LNCaP clone FGC (cell line): ENCODE measurements around the gene PRKCE.

ENCODE experiments used
- DNase-seq: peaks from one replicate; pipeline ENCODE4 v3.0.0-alpha.2; 2011; ENCODE audit warnings: low read depth
- H3K4me3 ChIP-seq: 2 replicates; pipeline ENCODE4 v1.5.1; 2011; ENCODE audit warnings: mild to moderate bottlenecking, low read depth, low read length, control low read depth
- TF ChIP-seq, protein P1 (sequence below): IDR thresholded peaks from 2 replicates; pipeline ENCODE4 v1.5.1; 2012; ENCODE audit warnings: mild to moderate bottlenecking; ENCODE audit not compliant: control insufficient read depth, insufficient read depth; ENCODE audit errors: extremely low read depth

The PRKCE gene

GRCh38 chr2:45957533-45958227 is 306.2 kb downstream of the PRKCE start:
- TF ChIP-seq, protein P1, sequence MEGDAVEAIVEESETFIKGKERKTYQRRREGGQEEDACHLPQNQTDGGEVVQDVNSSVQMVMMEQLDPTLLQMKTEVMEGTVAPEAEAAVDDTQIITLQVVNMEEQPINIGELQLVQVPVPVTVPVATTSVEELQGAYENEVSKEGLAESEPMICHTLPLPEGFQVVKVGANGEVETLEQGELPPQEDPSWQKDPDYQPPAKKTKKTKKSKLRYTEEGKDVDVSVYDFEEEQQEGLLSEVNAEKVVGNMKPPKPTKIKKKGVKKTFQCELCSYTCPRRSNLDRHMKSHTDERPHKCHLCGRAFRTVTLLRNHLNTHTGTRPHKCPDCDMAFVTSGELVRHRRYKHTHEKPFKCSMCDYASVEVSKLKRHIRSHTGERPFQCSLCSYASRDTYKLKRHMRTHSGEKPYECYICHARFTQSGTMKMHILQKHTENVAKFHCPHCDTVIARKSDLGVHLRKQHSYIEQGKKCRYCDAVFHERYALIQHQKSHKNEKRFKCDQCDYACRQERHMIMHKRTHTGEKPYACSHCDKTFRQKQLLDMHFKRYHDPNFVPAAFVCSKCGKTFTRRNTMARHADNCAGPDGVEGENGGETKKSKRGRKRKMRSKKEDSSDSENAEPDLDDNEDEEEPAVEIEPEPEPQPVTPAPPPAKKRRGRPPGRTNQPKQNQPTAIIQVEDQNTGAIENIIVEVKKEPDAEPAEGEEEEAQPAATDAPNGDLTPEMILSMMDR: no peak
- H3K4me3 ChIP-seq: no peak overlapping the region
- no peak for DNase-seq

DNA sequence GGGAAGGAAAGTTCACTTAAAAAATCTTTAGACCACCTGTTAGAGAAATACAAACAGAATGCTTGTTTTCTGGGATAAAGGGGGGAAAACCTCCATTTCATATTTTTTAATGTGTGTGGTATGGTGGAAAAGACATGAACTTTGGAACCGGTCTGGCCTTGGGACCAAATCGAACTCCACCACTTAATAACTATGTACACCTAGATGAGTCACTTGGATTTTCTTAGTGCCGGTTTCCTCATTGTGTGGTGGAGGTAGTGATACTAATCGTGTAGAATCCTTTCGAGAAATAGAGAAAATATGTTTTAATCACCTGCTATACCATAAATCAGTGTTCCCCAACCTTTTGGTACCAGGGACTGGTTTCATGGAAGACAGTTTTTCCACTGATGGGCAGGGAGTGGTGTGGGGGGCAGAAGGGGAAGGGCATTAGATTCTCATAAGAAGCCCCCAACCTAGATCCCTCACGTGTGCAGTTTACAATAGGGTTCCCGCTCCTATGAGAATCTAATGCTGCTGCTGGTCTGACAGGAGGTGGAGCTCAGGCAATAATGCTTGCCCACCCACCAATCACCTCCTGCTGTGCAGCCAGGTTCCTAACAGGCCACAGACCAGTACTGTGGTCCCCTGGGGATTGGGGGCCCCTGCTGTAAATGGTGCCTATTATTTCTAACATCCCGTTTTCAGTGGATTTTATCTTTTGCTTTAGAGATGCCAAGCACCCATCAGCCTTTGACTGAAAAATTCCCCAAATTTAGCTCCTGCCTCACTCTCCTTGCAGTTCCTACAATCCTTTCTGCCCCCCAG is 308.8 kb downstream of the PRKCE start:
- TF ChIP-seq, protein P1: no peak
- DNase-seq: no peak
- no peak overlapping the region for H3K4me3 ChIP-seq

DNA sequence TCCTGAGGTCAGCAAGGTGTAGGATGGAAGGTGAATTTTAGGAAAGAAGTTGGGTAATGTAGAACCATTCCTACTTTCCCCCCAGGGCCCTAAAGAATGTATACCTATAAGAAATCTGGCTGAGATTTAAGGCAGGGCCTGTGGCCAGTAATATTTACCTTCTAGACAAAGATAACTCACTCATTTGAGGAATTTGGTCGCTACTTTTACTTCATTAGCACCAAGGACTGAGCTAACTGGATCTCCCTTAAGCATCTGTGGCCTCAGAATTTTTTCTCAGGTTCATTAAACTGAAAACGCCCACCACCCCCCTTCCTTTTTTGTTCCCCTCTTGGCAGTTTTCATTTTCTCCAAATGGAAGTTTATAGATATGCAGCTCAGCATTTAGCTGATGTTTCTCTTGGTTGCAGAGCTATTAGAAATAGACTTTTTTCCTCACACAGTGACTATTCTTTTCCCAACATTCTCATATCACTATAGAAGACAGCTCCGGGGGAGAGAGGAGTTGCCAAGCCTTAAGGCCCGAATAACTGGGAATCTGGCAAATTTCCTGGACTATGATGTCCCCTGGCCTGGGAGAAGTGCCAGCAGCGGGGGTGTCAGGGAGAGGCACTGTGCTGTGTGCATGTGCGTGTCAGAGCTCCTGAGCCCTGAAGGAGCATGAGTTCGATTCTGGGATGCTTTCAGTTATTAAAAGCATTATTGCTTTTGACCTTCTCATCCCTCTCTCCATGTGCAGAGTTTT is 310.9 kb downstream of the PRKCE start:
- TF ChIP-seq, protein P1: no peak
- no peak for DNase-seq
- no peak overlapping the region for H3K4me3 ChIP-seq

- TF ChIP-seq, protein P1: no peak
- no peak overlapping the region for H3K4me3 ChIP-seq
- DNase-seq: no peak
Measured at GRCh38 chr2:45963816-45964215, 312.3 kb downstream of the PRKCE start.

DNA sequence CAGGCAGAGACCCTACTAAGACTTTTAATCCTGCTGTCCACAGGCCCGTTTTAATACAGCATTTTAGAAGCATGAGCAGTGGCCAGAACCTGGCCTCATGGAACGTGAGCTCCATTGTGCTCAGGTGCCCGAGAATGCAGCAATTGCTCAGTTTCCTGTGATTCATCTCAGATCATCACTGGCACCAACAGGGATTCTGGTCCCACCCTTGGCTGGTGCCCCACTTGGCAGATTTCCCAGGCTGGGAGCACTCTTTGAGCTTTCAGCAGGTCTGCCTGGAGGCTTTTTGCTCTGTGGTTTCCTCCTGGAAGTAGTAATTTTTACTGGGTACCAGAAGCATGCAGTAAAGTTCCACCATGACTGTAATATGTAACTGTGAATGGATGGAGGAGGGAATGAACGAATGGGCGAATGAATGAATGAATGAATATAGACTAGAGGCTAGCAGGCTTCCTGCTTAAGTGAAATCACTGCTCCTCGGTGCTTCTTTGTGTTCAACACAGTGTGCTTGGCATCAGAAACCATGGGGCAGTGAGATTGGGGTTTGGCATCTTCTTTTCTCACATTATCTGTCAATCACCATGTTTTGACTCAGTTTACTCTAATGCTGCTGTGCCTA is 312.9 kb downstream of the PRKCE start:
- H3K4me3 ChIP-seq: no peak overlapping the region
- TF ChIP-seq, protein P1: no peak
- no peak for DNase-seq

- H3K4me3 ChIP-seq: no peak overlapping the region
- TF ChIP-seq, protein P1: no peak
- DNase-seq: no peak
Measured at GRCh38 chr2:45964906-45965305, 313.4 kb downstream of the PRKCE start.
